Thoracic aorta (tissue), 2 donors: ENCODE data around the gene RPL29. TPM values are rescaled to one million over a fixed set of nuclear protein-coding genes. Genes with fewer than 3 reads are reported as not detected.

ENCODE experiments used
- ATAC-seq: fragments of 150-250 bp; one replicate; pipeline ENCODE4 v1.8.0; 2017; ENCODE audit warnings: low read depth; ENCODE audit not compliant: insufficient number of reproducible peaks, low FRiP score
- DNase-seq: peaks from one replicate; pipeline ENCODE4 v3.0.0-alpha.2; 2020; ENCODE audit warnings: low spot score
- H3K27ac ChIP-seq, 2 donors: fragments of 200-600 bp; sonication (generic); 1 replicate in 1 of 2; 2 replicates in 1 of 2; pipeline ENCODE4 v1.5.1; 2016; ENCODE audit warnings: mild to moderate bottlenecking in 2 of 2, moderate library complexity in 2 of 2
- H3K27me3 ChIP-seq: fragments of 200-600 bp; sonication (generic); replicated peaks from 2 replicates; pipeline ENCODE4 v1.6.0; 2016; ENCODE audit warnings: mild to moderate bottlenecking; ENCODE audit not compliant: insufficient read depth
- H3K36me3 ChIP-seq: fragments of 200-600 bp; sonication (generic); one replicate; pipeline ENCODE4 v1.5.1; 2016
- H3K4me1 ChIP-seq, 2 donors: fragments of 200-600 bp; sonication (generic); 1 replicate in 1 of 2; 2 replicates in 1 of 2; pipeline versions ENCODE4 v1.5.1 to v1.6.0; 2016; ENCODE audit warnings: low read depth in 2 of 2, mild to moderate bottlenecking in 1 of 2; ENCODE audit not compliant: control insufficient read depth in 1 of 2
- H3K4me3 ChIP-seq: fragments of 200-600 bp; sonication (generic); 2 replicates; pipeline ENCODE4 v1.5.1; 2016; ENCODE audit warnings: mild to moderate bottlenecking
- H3K9me3 ChIP-seq: fragments of 200-600 bp; sonication (generic); 2 replicates; pipeline ENCODE4 v1.5.1; 2016
- CTCF ChIP-seq: fragments of 200-600 bp; sonication (generic); IDR thresholded peaks from one replicate; pipeline ENCODE4 v1.5.1; 2019; ENCODE audit warnings: antibody characterized with exemption
- total RNA-seq, 2 donors: library from RNA; depleted of rRNA; stranded (reverse); fragments of >200 nt; gene quantifications; one replicate each; pipeline versions ENCODE4 v1.1.0 to v1.2.3, GENCODE V29; 2016

RPL29 gene
- total RNA-seq, 2 donors from 2014 or later: 642 to 718 TPM

- no peaks in the 10 kb centered on the region for H3K36me3 ChIP-seq
- no peak for TF ChIP-seq CTCF
- no peak overlapping the region for H3K4me3 ChIP-seq
- no peaks in the 10 kb centered on the region for H3K9me3 ChIP-seq
- H3K4me1 ChIP-seq: no peaks in the 10 kb centered on the region
- DNase-seq (no peak), ATAC-seq (no peak)
- no peak overlapping the region for H3K27ac ChIP-seq
- no peaks in the 10 kb centered on the region for H3K27me3 ChIP-seq
Measured at GRCh38 chr3:52032702-52033408, 37.2 kb upstream of the RPL29 start.

GRCh38 chr3:52031896-52032295 lies 36.2 kb upstream of the RPL29 start:
- Histone ChIP-seq H3K27ac (no peak overlapping the region), H3K27me3 (no peaks in the 10 kb centered on the region), H3K9me3 (no peaks in the 10 kb centered on the region), H3K4me3 (no peak overlapping the region), H3K4me1 (no peaks in the 10 kb centered on the region), H3K36me3 (no peaks in the 10 kb centered on the region)
- no peak for TF ChIP-seq CTCF
- ATAC-seq (no peak), DNase-seq (no peak)

- TF ChIP-seq CTCF: no peak
- no peaks in the 10 kb centered on the region for H3K9me3 ChIP-seq
- H3K4me3 ChIP-seq: no peak overlapping the region
- H3K27me3 ChIP-seq: no peaks in the 10 kb centered on the region
- ATAC-seq: no peak
- H3K27ac ChIP-seq: no peak overlapping the region
- H3K36me3 ChIP-seq: no peaks in the 10 kb centered on the region
- no peak for DNase-seq
- peaks cover 5 to 7% of the 10 kb centered on the region in 2 donors for H3K4me1 ChIP-seq
Measured at GRCh38 chr3:52030714-52031310, 35.1 kb upstream of the RPL29 start.

- Histone ChIP-seq H3K36me3 (no peaks in the 10 kb centered on the region), H3K27ac (no peak overlapping the region), H3K4me3 (no peak overlapping the region), H3K9me3 (no peaks in the 10 kb centered on the region), H3K27me3 (no peaks in the 10 kb centered on the region), H3K4me1 (peaks cover 10 to 19% of the 10 kb centered on the region in 2 donors)
- TF ChIP-seq CTCF: no peak
- DNase-seq (no peak), ATAC-seq (no peak)
Measured at GRCh38 chr3:52029535-52029934, 33.8 kb upstream of the RPL29 start.

GRCh38 chr3:52029053-52029452 lies 33.4 kb upstream of the RPL29 start:
- H3K36me3 ChIP-seq: no peaks in the 10 kb centered on the region
- H3K27ac ChIP-seq: no peak overlapping the region
- no peaks in the 10 kb centered on the region for H3K9me3 ChIP-seq
- peaks cover 11 to 24% of the 10 kb centered on the region in 2 donors for H3K4me1 ChIP-seq
- no peaks in the 10 kb centered on the region for H3K27me3 ChIP-seq
- DNase-seq: no peak
- no peak for TF ChIP-seq CTCF
- no peak for ATAC-seq
- no peak overlapping the region for H3K4me3 ChIP-seq
